Epithelial cell of esophagus (primary cell): Measurements from ENCODE around the gene DOLK.

Experiments
- DNase-seq: peaks from one replicate; pipeline ENCODE4 v3.0.0; 2010; ENCODE audit warnings: low read depth
- H3K4me3 ChIP-seq: 2 replicates; pipeline ENCODE4 v1.5.1; 2011; ENCODE audit warnings: mild to moderate bottlenecking, low read length, control low read depth
- CTCF ChIP-seq: IDR thresholded peaks from 2 replicates; pipeline ENCODE4 v1.5.1; 2011; ENCODE audit warnings: low read depth, mild to moderate bottlenecking, low read length, control low read depth, inconsistent platforms; ENCODE audit not compliant: insufficient read depth; ENCODE audit errors: missing control alignments

DOLK gene

GRCh38 chr9:128928624-128929023 lies 18.8 kb downstream of the DOLK start:
- DNase-seq: no peak
- H3K4me3 ChIP-seq: no peak overlapping the region
- no peak for TF ChIP-seq CTCF

- TF ChIP-seq CTCF: peak; percentile 91
- peak; percentile 61 for DNase-seq
- H3K4me3 ChIP-seq: no peak overlapping the region
Measured at GRCh38 chr9:128927731-128928411, 19.5 kb downstream of the DOLK start.

- TF ChIP-seq CTCF: no peak
- DNase-seq: no peak
- no peak overlapping the region for H3K4me3 ChIP-seq
Measured at GRCh38 chr9:128923493-128923883, 23.9 kb downstream of the DOLK start.

- no peak for DNase-seq
- TF ChIP-seq CTCF: no peak
- peak overlapping the region; percentile 34 for H3K4me3 ChIP-seq
Measured at GRCh38 chr9:128921881-128922763, 25.3 kb downstream of the DOLK start.

GRCh38 chr9:128920381-128921058 lies 26.9 kb downstream of the DOLK start, which contains the start of gene PHYHD1:
Gene PHYHD1 (plus strand): TSS chr9:128920982. CDS start chr9:128922324, 1,342 bp downstream.
- H3K4me3 ChIP-seq: no peak within 1 kb of the TSS
- peak; percentile 64 for DNase-seq
- no peak for TF ChIP-seq CTCF

- TF ChIP-seq CTCF: no peak
- no peak for DNase-seq
- no peak overlapping the region for H3K4me3 ChIP-seq
Measured at GRCh38 chr9:128919402-128920089, 27.9 kb downstream of the DOLK start.
